HepG2 (cell line): ENCODE results near the gene NUCB1. TPM values are rescaled to one million over a fixed set of nuclear protein-coding genes. Genes with fewer than 3 reads are reported as not detected.

Source experiments
- ARID4A ChIP-seq: sonication (generic); formaldehyde crosslinking; IDR thresholded peaks from 2 replicates; pipeline ENCODE4 v1.5.0; 2020; ENCODE audit warnings: mild to moderate bottlenecking, missing genetic modification reagents, borderline replicate concordance
- ERF ChIP-seq: IDR thresholded peaks from 2 replicates; pipeline ENCODE4 v1.6.1; 2018; ENCODE audit warnings: missing biosample characterization, missing genetic modification reagents
- GATAD1 ChIP-seq: IDR thresholded peaks from 2 replicates; pipeline ENCODE4 v1.6.1; 2016; ENCODE audit warnings: missing genetic modification reagents, missing compliant biosample characterization
- ISL2 ChIP-seq: sonication (generic); formaldehyde crosslinking; IDR thresholded peaks from 2 replicates; pipeline ENCODE4 v1.5.0; 2020; ENCODE audit warnings: missing genetic modification reagents
- KDM5A ChIP-seq: fragments of 200-600 bp; sonication (generic); IDR thresholded peaks from 2 replicates; pipeline ENCODE4 v1.7.0; 2018; ENCODE audit warnings: antibody characterized with exemption, mild to moderate bottlenecking, low read length, borderline replicate concordance
- NKX3-1 ChIP-seq: sonication (generic); formaldehyde crosslinking; IDR thresholded peaks from 2 replicates; pipeline ENCODE4 v1.5.0; 2020; ENCODE audit warnings: missing genetic modification reagents
- NR2F6 ChIP-seq, 2 experiments: IDR thresholded peaks; 2 replicates each; pipeline ENCODE4 v1.6.1; 2016; ENCODE audit warnings: antibody characterized with exemption in 1 of 2, mild to moderate bottlenecking in 1 of 2
- RBM22 ChIP-seq: fragments of 200-400 bp; formaldehyde crosslinking; optimal IDR thresholded peaks from 2 replicates; pipeline ENCODE3; 2017; ENCODE audit warnings: mild to moderate bottlenecking, low read length, moderate library complexity
- SMAD3 ChIP-seq: sonication (generic); formaldehyde crosslinking; IDR thresholded peaks from 2 replicates; pipeline ENCODE4 v1.4.0; 2020; ENCODE audit warnings: missing genetic modification reagents
- SOX5 ChIP-seq: IDR thresholded peaks from 2 replicates; pipeline ENCODE4 v1.6.1; 2016; ENCODE audit warnings: borderline replicate concordance
- SP2 ChIP-seq: sonication (generic); formaldehyde crosslinking; IDR thresholded peaks from 2 replicates; pipeline ENCODE4 v1.5.1; 2020; ENCODE audit warnings: mild to moderate bottlenecking, missing genetic modification reagents
- SYNCRIP ChIP-seq: fragments of 200-400 bp; formaldehyde crosslinking; IDR thresholded peaks from 2 replicates; pipeline ENCODE4 v1.6.1; 2018; ENCODE audit warnings: mild to moderate bottlenecking, low read depth, low read length; ENCODE audit not compliant: insufficient read depth
- TEAD3 ChIP-seq: optimal IDR thresholded peaks from 2 replicates; pipeline ENCODE3; 2016; ENCODE audit warnings: borderline replicate concordance
- ZBTB10 ChIP-seq: sonication (generic); formaldehyde crosslinking; IDR thresholded peaks from 2 replicates; pipeline ENCODE4 v1.4.0; 2020; ENCODE audit warnings: missing genetic modification reagents, borderline replicate concordance
- ZNF232 ChIP-seq: sonication (generic); formaldehyde crosslinking; IDR thresholded peaks from 2 replicates; pipeline ENCODE4 v1.4.0; 2020; ENCODE audit warnings: missing genetic modification reagents, borderline replicate concordance
- polyA plus RNA-seq, 8 experiments: library from polyadenylated mRNA; depleted of rRNA in 3 of 8; stranded (reverse) in 7 of 8; unstranded in 1 of 8; fragments of >200 nt; fragmentation: Illumina TruSeq in 4 of 8; extraction: Trizol in 4 of 8; gene quantifications; 2 replicates each; pipeline versions ENCODE4 v1.2.1 to v1.2.3, GENCODE V29; 2011 to 2016; ENCODE audit warnings: low read depth in 4 of 8, missing spikeins in 1 of 8, mixed read lengths in 1 of 8; ENCODE audit not compliant: insufficient read depth in 1 of 8
- total RNA-seq, 5 experiments: library from RNA; depleted of rRNA; stranded (reverse); fragments of >200 nt; fragmentation: Illumina TruSeq; extraction: Trizol; gene quantifications; 2 replicates each; pipeline ENCODE4 v1.2.3, GENCODE V29; 2016; ENCODE audit warnings: low read depth in 1 of 5
- TF ChIP-seq, protein P1 (sequence below): sonication (generic); formaldehyde crosslinking; IDR thresholded peaks from 2 replicates; pipeline ENCODE4 v1.4.0; 2020; ENCODE audit warnings: missing genetic modification reagents
- TF ChIP-seq, protein P2 (sequence below): sonication (generic); formaldehyde crosslinking; IDR thresholded peaks from 2 replicates; pipeline ENCODE4 v1.4.0; 2020; ENCODE audit warnings: missing genetic modification reagents, borderline replicate concordance

NUCB1 gene
- total and polyA plus RNA-seq, 2 of the 13 experiments (the other 11 are each of a cell fraction or from before 2014, with no cell fraction given) = 82.3 to 106 TPM

DNA sequence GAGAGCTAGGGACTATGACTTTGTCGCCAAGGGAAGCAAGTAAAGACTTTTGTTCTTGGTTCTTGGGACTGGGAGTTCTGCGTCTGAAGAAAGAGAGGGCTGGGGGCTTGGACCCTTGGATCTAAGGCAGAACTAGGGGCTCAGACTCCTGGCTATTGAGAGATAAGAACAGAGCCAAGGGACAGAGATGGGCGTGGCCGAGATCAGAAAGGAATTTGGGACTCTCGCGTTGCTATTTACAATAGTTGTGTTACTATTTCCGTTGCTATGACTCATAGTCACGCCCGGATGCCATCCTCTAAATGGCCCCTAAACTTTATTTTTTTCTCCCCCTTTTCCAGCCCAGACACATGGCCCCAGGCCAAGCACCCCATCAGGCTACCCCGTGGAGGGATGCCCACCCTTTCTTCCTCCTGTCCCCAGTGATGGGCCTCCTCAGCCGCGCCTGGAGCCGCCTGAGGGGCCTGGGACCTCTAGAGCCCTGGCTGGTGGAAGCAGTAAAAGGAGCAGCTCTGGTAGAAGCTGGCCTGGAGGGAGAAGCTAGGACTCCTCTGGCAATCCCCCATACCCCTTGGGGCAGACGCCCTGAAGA lies 27.1 kb upstream of the NUCB1 start (continued):
- TF ChIP-seq KDM5A = peak; percentile 68; the same call in 1 of the 2 replicates
- peak; percentile 63; the same call in 1 of the 2 replicates for TF ChIP-seq ZBTB10 (CRISPR knock-in tag)
- TF ChIP-seq GATAD1 = peak; percentile 28; the same call in 1 of the 2 replicates
- peak; percentile 12; the same call in 1 of the 2 replicates for TF ChIP-seq ERF (CRISPR knock-in tag)
- 0 out of 2 replicates have a peak, but pooled peaks have one; percentile 8 for TF ChIP-seq SMAD3 (CRISPR knock-in tag)
- no peak for TF ChIP-seq RBM22
- peak; percentile 16; the same call in 1 of the 2 replicates for TF ChIP-seq SOX5 (CRISPR knock-in tag)
- TF ChIP-seq, protein P1, sequence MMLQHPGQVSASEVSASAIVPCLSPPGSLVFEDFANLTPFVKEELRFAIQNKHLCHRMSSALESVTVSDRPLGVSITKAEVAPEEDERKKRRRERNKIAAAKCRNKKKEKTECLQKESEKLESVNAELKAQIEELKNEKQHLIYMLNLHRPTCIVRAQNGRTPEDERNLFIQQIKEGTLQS (CRISPR knock-in tag) = peak; percentile 76
- 0 out of 2 replicates have a peak, but pooled peaks have one; percentile 62 for TF ChIP-seq ARID4A
- no peak for TF ChIP-seq NR2F6 (IDR thresholded peaks at IDR 0.05)
- no peak for TF ChIP-seq NR2F6 (CRISPR knock-in tag; IDR thresholded peaks at IDR 0.05)
- no peak for TF ChIP-seq SP2 (CRISPR knock-in tag)
- TF ChIP-seq NKX3-1 (CRISPR knock-in tag) = 0 out of 2 replicates have a peak, but pooled peaks have one; percentile 22
- no peak for TF ChIP-seq SYNCRIP
- TF ChIP-seq, protein P2, sequence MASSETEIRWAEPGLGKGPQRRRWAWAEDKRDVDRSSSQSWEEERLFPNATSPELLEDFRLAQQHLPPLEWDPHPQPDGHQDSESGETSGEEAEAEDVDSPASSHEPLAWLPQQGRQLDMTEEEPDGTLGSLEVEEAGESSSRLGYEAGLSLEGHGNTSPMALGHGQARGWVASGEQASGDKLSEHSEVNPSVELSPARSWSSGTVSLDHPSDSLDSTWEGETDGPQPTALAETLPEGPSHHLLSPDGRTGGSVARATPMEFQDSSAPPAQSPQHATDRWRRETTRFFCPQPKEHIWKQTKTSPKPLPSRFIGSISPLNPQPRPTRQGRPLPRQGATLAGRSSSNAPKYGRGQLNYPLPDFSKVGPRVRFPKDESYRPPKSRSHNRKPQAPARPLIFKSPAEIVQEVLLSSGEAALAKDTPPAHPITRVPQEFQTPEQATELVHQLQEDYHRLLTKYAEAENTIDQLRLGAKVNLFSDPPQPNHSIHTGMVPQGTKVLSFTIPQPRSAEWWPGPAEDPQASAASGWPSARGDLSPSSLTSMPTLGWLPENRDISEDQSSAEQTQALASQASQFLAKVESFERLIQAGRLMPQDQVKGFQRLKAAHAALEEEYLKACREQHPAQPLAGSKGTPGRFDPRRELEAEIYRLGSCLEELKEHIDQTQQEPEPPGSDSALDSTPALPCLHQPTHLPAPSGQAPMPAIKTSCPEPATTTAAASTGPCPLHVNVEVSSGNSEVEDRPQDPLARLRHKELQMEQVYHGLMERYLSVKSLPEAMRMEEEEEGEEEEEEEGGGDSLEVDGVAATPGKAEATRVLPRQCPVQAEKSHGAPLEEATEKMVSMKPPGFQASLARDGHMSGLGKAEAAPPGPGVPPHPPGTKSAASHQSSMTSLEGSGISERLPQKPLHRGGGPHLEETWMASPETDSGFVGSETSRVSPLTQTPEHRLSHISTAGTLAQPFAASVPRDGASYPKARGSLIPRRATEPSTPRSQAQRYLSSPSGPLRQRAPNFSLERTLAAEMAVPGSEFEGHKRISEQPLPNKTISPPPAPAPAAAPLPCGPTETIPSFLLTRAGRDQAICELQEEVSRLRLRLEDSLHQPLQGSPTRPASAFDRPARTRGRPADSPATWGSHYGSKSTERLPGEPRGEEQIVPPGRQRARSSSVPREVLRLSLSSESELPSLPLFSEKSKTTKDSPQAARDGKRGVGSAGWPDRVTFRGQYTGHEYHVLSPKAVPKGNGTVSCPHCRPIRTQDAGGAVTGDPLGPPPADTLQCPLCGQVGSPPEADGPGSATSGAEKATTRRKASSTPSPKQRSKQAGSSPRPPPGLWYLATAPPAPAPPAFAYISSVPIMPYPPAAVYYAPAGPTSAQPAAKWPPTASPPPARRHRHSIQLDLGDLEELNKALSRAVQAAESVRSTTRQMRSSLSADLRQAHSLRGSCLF (CRISPR knock-in tag) = no peak
- no peak for TF ChIP-seq ZNF232
- TF ChIP-seq ISL2 = peak; percentile 43; the same call in 1 of the 2 replicates
- TF ChIP-seq TEAD3 (CRISPR knock-in tag) = peak; percentile 88
